ENCODE measurements around the gene RASGRF2.

GRCh38 chr5:81251922-81252321 lies 291.8 kb downstream of the RASGRF2 start:
- no peak for TF ChIP-seq FOXK2 (IDR thresholded peaks at IDR 0.05)
- TF ChIP-seq ZNF384 (IDR thresholded peaks at IDR 0.05): no peak
- TF ChIP-seq FOXA1 (IDR thresholded peaks at IDR 0.05): no peak
- no peak for TF ChIP-seq SP1 (IDR thresholded peaks at IDR 0.05)
- no peak for TF ChIP-seq SUZ12 (IDR thresholded peaks at IDR 0.05)
- TF ChIP-seq PKNOX1 (IDR thresholded peaks at IDR 0.05): no peak
- TF ChIP-seq CTBP1 (IDR thresholded peaks at IDR 0.05; ENCODE audit: borderline replicate concordance): no peak
- no peak for TF ChIP-seq FOXM1 (IDR thresholded peaks at IDR 0.05; ENCODE audit: borderline replicate concordance)
- TF ChIP-seq LEF1 (IDR thresholded peaks at IDR 0.05; ENCODE audit: borderline replicate concordance): no peak
- no peak for TF ChIP-seq BHLHE40 (IDR thresholded peaks at IDR 0.05; ENCODE audit: borderline replicate concordance)
- TF ChIP-seq ARNT (IDR thresholded peaks at IDR 0.05): no peak
- no peak for TF ChIP-seq NFRKB (IDR thresholded peaks at IDR 0.05)
- TF ChIP-seq TARDBP (IDR thresholded peaks at IDR 0.05): no peak
- no peak for TF ChIP-seq HDGF (IDR thresholded peaks at IDR 0.05; ENCODE audit: borderline replicate concordance)

Data from HEK293T (cell line).